M059J (cell line): ENCODE data around the gene HECTD3. TPM values are rescaled to one million over a fixed set of nuclear protein-coding genes. Genes with fewer than 3 reads are reported as not detected.

ENCODE experiments used
- DNase-seq: peaks from one replicate; pipeline ENCODE4 v3.0.0-alpha.2; 2012; ENCODE audit warnings: low read depth
- total RNA-seq: library from RNA; depleted of rRNA; stranded (reverse); fragments of >200 nt; shearing (Covaris generic); gene quantifications from 2 replicates; pipeline ENCODE4 v1.2.3, GENCODE V29; 2014; rRNA removed

HECTD3 gene
- total RNA-seq = 23.8 and 33.7 TPM in 2 replicates

DNA sequence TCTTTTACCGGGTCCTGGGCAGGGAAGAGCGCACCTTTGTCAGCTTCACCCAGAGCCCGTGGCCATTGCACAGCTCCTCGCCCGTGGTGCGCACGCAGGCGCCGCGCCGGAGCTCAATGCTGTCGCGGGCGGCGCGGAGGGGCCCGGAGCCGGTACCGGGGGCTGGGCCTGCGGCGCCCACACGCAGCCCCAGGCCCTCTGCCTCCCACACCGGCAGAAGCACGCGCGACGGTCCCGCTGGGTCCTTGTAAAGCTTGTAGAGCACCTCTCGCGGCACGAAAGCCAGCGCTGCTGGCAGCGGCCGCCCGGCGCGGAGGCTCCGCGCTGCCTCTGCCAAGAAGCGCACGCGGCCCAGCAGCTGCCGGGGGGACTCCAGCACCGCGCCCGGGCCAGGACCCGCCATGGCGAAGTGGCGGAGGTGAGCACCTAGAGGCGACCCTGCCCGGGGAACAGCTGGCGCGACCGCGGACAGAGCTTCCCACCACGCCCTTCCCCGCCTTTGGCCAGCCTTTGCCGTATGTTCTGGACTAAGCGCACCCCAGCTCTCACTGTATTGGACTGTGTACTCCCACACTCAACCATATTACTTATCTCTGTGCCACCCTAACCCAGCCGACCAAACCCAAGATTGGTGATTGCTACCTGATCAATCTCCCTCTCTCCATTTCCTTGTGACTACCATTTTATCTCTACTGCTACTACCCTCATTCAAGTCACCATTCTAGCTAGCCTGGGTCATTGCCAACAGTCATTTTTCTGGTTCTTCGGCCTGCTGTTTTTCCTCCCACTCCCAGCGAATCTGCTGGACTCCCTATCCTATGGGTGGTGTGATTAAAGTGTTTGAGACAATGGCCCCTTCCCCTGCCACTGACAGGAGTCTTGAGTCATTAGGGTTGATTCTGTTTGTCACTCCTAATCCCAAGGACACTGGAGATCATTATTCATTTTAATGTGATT is at the start of gene HECTD3:
TSS of gene HECTD3 (minus strand) at position 470 of the 957 bp plus-strand sequence. CDS start at position 403, 67 bp downstream.
- DNase-seq = peak; percentile 78

DNA sequence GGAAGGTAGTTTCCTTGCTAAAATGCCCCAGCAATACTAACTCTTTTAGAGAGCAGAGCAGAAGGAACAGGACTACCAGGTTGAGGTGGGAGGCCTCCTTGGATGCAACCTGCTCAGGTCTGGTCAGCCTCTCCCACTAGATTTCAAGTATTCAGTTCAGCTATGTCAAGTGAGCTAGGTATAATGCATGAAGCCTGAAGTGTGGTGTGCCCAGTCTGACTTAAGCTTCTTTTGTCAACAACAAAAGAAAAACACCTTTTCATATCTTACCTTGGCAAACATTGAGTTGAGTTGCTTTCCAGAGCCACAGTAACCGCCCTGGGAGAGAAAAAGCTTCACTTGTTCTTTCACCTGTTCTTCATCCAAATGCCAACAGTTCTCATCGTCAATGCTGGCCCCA is 48.7 kb upstream of the HECTD3 start:
- DNase-seq = no peak

DNA sequence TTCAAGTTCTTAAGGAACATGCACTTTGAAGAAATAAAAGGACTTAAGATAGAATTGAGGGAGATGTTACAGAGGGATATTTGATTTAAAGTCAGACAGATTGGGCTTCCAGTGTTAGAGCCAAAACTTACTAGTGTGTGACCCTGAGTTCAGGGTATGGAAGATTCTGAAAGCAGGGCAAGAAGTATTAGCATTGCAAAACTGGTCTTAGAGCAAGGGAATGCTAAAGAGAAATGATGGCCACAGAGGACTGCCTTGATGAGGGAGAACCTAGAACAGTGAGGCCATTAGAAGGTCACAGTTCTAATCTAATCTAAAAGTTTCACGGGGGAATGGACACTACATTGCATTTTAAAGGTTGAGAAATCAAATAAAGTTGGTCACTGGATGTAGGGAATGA is 46.4 kb upstream of the HECTD3 start:
- DNase-seq = no peak

DNA sequence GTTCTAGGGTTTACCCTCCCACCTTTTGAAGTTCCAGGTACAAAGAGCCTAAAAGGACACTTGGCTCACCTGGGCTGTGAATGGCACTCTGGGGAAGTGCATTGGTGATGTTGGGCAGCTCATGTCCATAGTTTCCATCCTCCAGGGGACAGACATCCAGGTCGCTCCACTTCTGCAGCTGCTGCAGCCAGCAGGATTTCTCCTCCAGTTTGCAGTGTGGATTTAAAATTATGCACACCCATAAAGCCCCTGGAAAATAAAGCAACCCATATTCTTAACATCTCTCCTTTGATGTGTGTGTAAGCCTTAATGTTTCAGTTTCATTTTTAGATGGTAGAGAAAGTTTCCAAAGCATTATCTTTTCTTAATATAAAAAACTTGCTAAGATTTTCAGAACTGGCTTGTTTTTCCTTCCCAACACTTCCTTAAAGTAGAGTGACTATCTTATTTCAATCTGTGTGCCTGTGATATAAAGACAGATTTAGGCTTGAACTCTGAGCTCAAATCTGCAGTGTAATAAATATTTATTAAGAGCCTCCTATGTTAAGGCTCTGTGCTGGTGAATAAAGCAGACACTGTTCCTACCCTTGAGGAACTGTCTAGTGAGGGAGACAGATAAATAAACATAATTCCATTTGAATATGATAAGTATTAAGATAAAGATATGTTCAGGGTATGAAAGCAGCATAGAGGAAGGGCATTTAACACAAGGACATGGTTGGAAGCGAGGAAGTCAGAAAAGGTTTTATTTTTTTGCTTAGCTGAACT is 40.1 kb upstream of the HECTD3 start:
- no peak for DNase-seq

DNA sequence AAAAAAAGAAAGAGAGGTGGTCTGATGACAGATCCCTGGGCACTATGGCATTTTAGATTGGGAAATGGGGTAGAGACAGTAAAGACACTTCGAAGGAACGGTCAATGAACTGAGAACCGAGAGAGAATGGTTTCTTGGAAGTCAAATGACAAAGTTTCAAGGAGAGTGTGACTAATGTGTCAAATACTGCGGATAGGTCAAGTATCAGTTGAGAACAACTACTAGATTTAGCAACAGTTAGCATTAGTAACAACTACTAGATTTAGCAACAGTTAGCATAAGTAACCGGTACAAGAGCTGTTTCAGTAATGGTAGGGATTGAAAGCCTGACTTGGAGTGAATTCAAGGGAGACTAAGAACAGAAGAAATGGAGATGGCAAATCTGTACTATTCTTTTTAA is 35.9 kb upstream of the HECTD3 start:
- DNase-seq = no peak

DNA sequence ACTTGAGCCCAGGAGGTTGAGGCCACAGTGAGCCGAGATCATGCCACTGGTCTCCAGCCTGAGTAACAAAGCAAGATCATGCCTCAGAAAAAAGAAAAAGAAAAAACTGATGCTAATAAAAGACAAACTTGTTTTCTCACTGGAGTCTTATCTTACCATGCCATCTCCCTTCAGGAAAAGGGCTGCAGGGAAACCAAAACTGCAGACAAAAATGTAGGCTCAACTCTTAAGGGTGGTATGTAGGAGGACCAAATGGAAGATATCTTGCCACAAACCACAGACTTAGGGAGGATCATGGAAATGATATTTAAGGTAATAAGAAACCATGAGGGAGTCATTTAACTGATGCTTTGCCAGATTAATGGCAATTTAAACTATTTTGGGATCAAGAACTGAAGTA is 33.8 kb upstream of the HECTD3 start:
- no peak for DNase-seq

DNA sequence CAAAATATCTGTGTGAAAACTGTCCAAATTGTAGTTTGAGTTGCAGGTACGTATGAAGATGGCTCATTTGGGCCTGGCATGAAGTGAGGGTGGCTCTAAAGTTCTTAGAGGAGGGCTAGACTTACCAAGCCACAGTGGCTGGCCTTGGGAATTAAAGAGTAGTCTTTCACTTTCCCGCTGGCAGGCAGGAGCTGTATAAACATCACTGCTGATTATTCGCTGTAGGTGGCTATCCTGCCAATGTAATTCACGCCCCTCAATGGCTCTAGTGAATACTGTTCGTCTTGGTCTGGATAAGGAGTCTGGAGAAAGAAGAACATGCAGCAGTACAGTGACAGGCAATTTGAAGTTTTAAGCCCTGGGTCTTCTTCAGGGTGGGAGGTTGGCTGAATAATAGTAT is 32.0 kb upstream of the HECTD3 start:
- no peak for DNase-seq

DNA sequence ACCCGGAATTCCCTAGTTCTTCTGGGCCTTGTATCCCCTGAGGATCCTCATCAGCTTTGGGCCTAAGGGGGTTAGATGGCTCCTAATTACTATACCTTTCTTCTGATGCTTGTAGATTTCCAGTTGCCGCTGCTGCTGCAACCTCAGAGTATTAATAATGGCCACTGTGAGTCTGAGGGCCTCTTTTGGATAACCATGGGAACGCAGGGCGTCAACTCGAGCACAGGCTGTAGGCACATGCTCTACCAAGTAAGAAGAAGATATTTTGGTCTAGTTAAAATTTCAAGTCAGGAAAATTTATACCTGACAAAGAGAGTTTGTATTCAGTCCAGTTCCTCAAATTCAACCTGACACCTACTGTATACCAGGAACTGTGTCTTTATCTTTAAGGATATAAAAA is 29.2 kb upstream of the HECTD3 start:
- DNase-seq = no peak

DNA sequence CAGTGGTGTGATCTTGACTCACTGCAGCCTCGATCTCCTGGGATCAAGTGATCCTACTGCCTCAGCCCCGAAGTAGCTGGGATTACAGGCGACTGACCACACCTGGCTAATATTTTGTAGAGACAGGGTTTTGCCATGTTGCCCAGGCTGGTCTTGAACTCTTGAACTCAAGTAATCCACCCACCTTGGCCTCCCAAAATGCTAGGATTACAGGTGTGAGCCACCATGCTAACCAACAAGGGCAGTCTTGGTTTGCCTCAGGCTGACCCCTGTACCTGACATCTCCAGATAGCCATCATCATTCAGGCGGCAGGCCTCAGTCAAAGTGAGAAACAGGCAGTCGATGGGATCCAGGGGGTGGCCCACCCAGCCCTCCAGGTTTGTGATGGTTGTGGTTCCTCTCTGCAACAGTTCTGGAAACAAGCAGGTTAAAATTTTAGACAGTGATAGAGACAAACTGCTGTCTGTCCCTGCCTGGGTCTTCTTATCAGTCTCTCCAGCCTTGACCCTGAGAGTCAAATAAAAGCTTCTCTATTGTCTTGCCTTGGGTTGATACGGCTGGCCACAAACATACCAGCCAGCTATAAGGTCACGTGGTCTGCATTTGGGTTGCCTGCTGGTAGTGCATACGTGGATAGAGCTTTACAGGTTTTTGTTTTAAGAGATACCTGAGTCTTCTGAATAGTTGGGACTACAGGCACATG is 27.7 kb upstream of the HECTD3 start:
- no peak for DNase-seq

DNA sequence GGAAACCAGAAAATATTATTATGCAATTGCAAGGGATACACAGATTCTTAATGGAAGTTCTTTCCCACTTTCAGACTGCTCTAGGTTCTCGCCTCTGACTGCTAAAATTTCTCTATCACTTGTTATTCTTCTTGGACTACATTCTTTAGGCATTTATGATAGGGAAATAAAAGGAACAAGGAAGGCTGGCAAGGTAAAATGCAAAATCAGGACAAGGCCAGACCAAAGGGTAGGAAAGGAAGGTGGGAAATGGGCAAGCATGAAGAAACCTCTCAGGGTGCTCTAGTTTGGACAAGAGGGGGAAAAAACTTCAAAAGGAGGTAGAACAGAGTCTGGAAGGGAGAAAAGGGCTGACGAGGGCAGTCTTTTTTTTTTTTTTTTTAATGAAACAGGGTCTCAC is 27.1 kb upstream of the HECTD3 start:
- DNase-seq = no peak

DNA sequence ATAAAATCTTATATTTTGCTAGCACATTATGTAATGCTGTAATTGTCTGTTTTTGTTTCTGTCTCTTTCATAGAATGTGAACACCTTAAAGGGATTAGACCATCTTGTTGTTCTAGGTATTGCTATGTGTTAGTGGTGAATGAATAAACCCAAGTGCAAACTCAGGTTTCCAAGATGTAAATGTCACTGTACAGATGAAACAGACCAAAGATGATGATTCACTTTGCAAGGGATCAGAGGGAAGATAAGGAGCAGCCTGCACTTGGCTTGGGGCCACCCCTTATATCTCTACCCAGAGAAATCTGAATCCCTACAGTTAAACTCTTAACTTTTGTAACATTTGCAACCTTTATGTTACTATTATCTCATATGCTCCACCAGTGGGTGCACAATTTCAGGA is 26.3 kb upstream of the HECTD3 start:
- DNase-seq = peak; percentile 51

DNA sequence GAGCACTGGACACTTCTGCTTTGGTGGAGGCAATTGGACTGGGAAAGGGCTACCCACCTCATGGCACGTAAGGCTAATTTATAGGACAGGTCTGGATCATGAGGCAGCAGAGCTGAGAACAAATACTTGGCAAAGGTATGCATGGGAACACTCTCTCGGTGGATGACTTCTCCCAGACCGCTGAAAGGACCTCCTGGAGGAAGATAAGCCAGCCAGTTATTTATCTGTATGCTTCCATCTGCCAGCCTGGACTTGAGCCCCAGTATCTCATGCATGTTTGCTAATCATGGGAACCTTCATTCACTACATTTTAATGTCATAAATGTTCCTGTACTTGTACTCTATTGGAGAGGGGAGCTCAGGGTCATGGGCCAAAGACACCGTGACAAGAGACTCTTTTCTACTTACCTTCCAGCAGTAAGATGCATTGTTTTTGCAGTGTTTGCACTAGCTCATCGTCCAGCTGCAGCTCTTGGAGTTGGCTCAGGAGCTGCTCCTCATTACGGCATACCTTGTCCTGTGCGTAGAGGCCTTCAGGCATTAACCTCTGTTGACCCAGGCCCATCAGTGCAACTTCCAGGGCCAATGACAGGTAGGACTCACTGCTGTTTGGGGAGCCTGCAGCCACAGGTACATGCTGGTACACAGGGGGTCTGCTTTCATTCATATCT is 24.6 kb upstream of the HECTD3 start:
- DNase-seq = no peak

DNA sequence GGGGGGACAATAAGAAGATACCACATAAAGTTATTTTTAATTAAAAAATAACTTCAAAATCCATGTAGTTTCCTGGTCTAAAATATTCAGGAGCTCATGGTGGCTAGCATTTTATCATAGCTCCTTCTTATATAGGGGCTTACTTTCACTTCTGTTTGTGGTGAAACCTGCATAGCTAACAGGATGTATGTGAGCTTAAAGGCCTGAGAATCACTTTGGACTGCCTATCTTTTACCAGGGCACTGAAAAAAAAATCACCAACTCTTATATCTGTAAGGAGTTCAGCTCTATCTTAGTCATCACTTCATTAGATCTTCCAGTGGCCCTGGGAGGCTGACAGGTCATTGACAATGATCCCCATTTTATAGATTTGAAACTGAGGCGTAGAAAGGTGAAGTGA is 22.2 kb upstream of the HECTD3 start:
- no peak for DNase-seq

DNA sequence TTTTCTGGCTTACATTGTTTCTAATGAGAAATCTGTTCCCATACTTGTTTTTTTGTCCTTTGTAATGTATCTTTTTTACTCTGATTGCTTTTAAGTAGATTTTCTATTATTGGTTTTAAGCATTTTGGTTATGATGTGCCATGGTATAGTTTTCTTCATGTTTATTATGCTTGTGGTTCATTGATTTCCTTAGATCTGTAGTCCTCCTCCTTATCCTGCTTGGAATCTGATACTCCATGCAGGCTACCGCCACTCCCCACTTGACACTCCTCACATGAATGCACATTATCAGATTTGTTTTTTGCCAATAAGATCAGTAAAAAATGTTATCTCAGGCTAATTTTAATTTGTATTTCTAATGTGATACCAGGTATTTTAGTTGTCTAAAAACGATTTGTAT is 21.7 kb upstream of the HECTD3 start:
- no peak for DNase-seq

DNA sequence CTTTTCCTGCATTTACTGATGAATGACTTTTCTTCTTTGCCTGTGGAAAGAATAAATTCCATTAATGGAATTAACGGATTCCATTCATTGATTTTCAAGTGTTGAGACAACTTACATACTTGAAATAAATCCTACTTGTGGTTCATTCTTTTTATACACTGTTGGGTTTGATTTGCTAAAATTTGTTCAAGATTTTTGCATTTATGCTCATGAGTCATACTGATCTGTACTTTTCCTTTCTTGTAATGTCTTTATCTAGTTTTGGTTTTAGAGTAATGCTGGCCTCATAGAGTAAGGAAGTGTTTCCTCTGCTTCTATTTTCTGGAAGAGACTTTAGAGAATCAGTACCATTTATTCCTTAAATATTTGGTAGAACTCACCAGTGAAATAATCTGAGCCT is 15.3 kb upstream of the HECTD3 start:
- DNase-seq = no peak

DNA sequence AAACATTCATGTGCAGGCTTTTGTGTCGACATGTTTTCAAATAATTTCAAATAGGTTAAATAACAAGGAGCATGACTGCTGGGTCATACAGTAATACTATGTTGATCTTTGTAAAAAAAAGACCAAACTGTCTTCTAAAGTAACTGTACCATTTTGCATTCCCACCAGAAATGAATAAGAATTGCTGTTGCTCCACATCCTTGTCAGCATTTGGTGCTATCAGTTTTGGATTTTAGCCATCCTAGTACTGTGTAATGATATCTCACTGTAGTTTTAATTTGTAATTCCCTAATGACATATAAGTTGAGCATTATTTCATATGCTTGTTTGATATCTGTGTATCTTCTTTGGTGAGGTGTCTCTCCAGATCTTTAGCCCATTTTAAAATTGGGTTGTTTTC is 12.5 kb upstream of the HECTD3 start:
- DNase-seq = no peak

DNA sequence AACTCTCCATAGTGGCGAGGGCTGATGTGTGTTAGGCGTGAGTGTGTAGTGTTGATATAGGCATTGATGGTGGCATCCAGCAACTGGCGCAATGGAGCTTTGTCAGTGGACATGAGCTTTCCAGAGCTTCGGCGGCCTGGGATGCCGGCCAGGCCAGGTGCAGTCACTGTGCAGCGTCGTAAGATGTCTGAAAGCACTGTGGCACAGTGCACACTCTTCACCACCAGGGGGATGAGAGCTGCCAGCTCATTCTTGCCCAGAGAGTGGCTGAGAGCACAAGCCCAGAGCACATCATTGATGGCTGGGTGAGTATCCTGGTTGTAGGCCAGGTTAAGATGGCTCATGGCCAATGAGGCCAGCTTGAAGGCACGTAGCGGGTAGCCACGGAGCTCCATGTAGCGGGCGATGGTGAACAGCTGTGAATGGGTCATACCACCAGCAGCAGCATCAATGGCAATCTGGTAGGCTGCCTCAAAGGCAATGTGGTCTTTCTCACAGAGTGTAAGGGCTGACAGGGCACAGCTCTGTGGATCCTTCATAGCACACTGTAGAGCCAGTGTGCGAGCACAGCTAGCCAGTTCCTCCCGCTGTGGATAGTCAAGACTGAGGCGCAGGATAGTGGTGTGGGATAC is 7.6 kb upstream of the HECTD3 start:
- DNase-seq = peak; percentile 76

DNA sequence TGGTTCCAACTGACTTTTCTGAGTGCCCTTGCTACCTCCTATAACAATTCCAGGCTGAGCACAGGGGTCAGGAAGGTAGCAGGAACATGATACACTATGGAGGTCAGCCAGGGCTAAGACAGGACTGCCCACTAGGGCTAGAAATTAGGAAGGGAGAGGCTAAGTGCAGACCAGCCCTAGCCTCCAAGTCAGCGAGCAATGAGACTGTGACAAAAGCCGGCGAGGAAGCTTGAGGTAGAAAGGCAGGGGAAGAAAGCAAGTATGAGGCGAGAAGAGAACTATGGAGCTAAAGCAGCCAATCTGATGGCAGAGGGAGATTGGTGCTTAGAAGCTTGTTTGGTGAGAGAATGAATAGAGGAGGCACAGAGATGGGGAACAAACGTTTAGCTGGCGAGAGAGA is 5.6 kb upstream of the HECTD3 start:
- DNase-seq = no peak

DNA sequence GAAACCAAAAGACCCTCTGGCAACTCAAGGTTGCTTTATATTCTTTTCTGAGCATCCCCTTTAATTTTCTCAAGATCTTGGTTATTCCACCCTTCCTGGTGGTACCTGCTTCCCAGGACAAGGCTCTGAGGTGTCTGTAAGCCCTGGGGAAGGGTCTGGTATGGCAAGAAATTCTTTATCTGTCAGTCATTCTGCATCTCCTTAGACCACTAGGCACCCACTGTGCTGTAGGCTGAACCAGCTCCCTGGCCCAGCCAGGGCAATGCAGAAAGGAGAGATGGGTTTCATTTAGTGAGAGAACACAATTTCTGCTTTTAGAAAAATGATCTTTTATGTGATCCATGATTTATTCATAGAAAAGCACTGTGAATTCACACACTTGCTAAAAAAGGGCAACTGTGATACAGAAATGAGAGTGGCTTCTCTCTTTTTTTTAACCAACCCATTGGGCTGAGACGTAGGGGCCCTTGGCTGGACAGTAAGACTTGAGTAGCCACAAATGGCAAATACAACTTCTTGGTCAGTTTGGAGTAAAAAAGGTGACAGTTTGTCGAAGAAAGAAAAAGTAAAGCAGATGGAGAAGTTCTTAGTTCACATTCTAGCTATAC is 5.1 kb upstream of the HECTD3 start:
- DNase-seq = no peak

DNA sequence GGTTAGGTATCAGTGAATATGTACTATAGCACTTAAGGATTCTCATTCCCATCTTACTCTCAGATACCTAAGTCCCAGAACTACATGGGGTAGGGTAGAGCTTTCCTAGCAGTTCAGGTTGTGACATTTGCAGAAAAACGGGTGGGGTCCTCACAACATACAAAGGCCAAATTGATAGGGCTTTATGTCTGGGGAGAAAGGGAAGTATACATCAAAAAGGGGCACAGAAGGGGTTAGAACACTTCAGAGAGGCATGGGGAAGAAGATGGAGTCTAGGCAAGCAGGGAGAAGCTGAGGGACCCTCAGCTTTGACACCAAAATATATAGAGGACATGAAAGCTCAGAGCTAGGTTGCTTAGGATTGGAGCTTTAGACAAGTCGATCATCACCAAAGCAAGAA is 4.6 kb upstream of the HECTD3 start:
- no peak for DNase-seq
